Suprapubic skin (tissue), 3 donors: ENCODE data around the gene TMEM179.

Source experiments
- POLR2A ChIP-seq, 2 donors: fragments of 450-650 bp; IDR thresholded peaks; one replicate each; pipeline ENCODE4 v1.6.1; 2017; ENCODE audit warnings: antibody characterized with exemption in 2 of 2, mild to moderate bottlenecking in 2 of 2, moderate library complexity in 2 of 2
- TF ChIP-seq, protein P1 (sequence below), 2 donors: fragments of 200-600 bp in 1 of 2; fragments of 450-650 bp in 1 of 2; sonication (generic) in 1 of 2; IDR thresholded peaks; one replicate each; pipeline ENCODE4 v1.5.1; 2016 to 2019; ENCODE audit warnings: antibody characterized with exemption in 2 of 2, mild to moderate bottlenecking in 1 of 2, moderate library complexity in 1 of 2

DNA sequence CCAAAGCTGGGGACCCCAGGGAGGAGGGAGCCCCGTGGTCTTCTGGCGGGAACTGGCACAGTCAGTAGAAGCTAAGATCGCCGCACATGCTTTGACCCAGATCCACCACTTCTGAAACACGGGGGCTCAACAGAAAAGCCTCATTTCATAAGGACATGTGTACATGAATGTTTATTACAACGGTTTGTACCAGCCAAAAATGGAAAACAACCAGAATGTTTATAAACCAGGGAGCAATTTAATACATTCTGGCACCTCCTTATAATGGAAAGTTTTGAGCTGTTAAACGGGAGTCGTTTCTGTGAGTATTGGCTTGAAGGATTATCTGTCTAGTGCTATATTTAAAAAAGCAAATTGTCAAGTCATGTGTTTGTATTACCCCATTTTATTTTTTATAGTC lies 7.3 kb upstream of the TMEM179 start:
- TF ChIP-seq, protein P1, sequence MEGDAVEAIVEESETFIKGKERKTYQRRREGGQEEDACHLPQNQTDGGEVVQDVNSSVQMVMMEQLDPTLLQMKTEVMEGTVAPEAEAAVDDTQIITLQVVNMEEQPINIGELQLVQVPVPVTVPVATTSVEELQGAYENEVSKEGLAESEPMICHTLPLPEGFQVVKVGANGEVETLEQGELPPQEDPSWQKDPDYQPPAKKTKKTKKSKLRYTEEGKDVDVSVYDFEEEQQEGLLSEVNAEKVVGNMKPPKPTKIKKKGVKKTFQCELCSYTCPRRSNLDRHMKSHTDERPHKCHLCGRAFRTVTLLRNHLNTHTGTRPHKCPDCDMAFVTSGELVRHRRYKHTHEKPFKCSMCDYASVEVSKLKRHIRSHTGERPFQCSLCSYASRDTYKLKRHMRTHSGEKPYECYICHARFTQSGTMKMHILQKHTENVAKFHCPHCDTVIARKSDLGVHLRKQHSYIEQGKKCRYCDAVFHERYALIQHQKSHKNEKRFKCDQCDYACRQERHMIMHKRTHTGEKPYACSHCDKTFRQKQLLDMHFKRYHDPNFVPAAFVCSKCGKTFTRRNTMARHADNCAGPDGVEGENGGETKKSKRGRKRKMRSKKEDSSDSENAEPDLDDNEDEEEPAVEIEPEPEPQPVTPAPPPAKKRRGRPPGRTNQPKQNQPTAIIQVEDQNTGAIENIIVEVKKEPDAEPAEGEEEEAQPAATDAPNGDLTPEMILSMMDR (IDR thresholded peaks at IDR 0.05), result no peak
- no peak for TF ChIP-seq POLR2A (IDR thresholded peaks at IDR 0.05)
